ENCODE data around the gene PRH2. TPM values are rescaled to one million over a fixed set of nuclear protein-coding genes. Genes with fewer than 3 reads are reported as not detected.

The PRH2 gene
- total and polyA plus RNA-seq, 2 of the 4 experiments (the other 2 are of a cell fraction) = 0.34 TPM; not detected in 1

GRCh38 chr12:10966314-10966713, 37.3 kb downstream of the PRH2 start:
- ATAC-seq (ENCODE audit: low read depth) (no peak; the same call in 1 of the 2 replicates), DNase-seq (no peak)
- CTCF ChIA-PET = no interaction called here
- Histone ChIP-seq H2AK9ac (replicated peaks; ENCODE audit: low read depth, low read length, poor library complexity) (no peak overlapping the region), H3K4ac (ENCODE audit: low read depth, low read length) (no peak overlapping the region), H3K4me3 (ENCODE audit: insufficient read depth, low read depth, low read length) (no peak overlapping the region), H3K4me1 (ENCODE audit: control insufficient read depth, insufficient read depth, low read length) (peaks cover 6% of the 10 kb centered on the region), H3K9me1 (ENCODE audit: insufficient read depth, low read length) (peaks cover 4% of the 10 kb centered on the region; the same call in 1 of the 2 replicates), H3K23ac (ENCODE audit: low read depth, low read length) (no peak overlapping the region), H4K20me1 (ENCODE audit: insufficient read depth, low read length) (no peaks in the 10 kb centered on the region), H3K27ac (ENCODE audit: insufficient read depth, low read length) (no peak overlapping the region), H3K79me1 (ENCODE audit: low read depth in 1 of 2, low read length in 2 of 2) (peaks cover 5 to 7% of the 10 kb centered on the region in 2 experiments; a peak in 3 of 4 replicates), H3K14ac (replicated peaks; ENCODE audit: low read depth, low read length) (no peak overlapping the region), H2BK15ac (ENCODE audit: low read depth, low read length) (no peak overlapping the region), H3K36me3 (ENCODE audit: control insufficient read depth, insufficient read depth, low read length) (no peaks in the 10 kb centered on the region), H3K4me2 (ENCODE audit: low read depth, low read length) (no peak overlapping the region), H2BK120ac (ENCODE audit: low read depth, low read length) (no peak overlapping the region), H3K9me3 (ENCODE audit: control insufficient read depth, insufficient read depth, low read length) (no peaks in the 10 kb centered on the region), H3K18ac (ENCODE audit: low read depth, low read length) (no peak overlapping the region), H2BK5ac (ENCODE audit: low read depth, low read length, poor library complexity, severe bottlenecking) (no peak overlapping the region), H4K5ac (ENCODE audit: low read depth, low read length) (no peak overlapping the region), H2AK5ac (ENCODE audit: low read depth, low read length) (no peak overlapping the region), H2BK20ac (ENCODE audit: low read depth, low read length) (no peak overlapping the region), H4K91ac (ENCODE audit: insufficient read depth, low read depth, low read length) (no peak overlapping the region), H2AFZ (replicated peaks; ENCODE audit: low read length, poor library complexity) (no peak overlapping the region), H3K56ac (ENCODE audit: extremely low read depth, insufficient read depth, low read length) (no peak overlapping the region), H3K27me3 (ENCODE audit: control insufficient read depth, insufficient read depth, low read length) (no peaks in the 10 kb centered on the region), H3K9ac (ENCODE audit: low read depth, low read length) (no peak overlapping the region), H4K8ac (ENCODE audit: low read depth in 2 of 2, low read length in 2 of 2) (no peak overlapping the region)
- dilution Hi-C loops (cut with HindIII; ENCODE audit: low sequenced_read_pairs, unreplicated experiment) (no loop called here), in situ Hi-C loops (cut with MboI; ENCODE audit: low sequenced_read_pairs) (no loop called here), intact Hi-C loops (cut with micrococcal nuclease) (no loop called here)
- BruUV-seq (replicated peaks) = no TSS peak
- no peak for TF ChIP-seq CEBPB (IDR thresholded peaks at IDR 0.05; ENCODE audit: low read depth, low read length)
- no peak for TF ChIP-seq POLR2A (IDR thresholded peaks at IDR 0.05; ENCODE audit: low read depth, low read length)
- no peak for TF ChIP-seq FOS (IDR thresholded peaks at IDR 0.05; ENCODE audit: low read depth, low read length)
- no peak for TF ChIP-seq NFE2L2 (IDR thresholded peaks at IDR 0.05; ENCODE audit: low read depth, low read length)
- no peak for TF ChIP-seq RCOR1 (IDR thresholded peaks at IDR 0.05; ENCODE audit: insufficient replicate concordance, low read length)
- no peak for TF ChIP-seq MXI1 (IDR thresholded peaks at IDR 0.05; ENCODE audit: borderline replicate concordance, low read depth, low read length)
- TF ChIP-seq BHLHE40 (IDR thresholded peaks at IDR 0.05; ENCODE audit: low read depth, low read length) = no peak
- TF ChIP-seq MAZ (IDR thresholded peaks at IDR 0.05; ENCODE audit: borderline replicate concordance, low read depth, low read length) = no peak
- no peak for TF ChIP-seq ELK1 (IDR thresholded peaks at IDR 0.05; ENCODE audit: borderline replicate concordance, low read depth, low read length)
- POLR2A ChIA-PET (ENCODE audit: unreplicated experiment) = no interaction called here
